Measurements from ENCODE around the gene BAG3.
A peak's percentile ranks its signal among the peaks of the same experiment; 100 is the strongest.
"Not testable (repeated sequence)": the region's sequence is repeated elsewhere in the genome, so short reads cannot be mapped to it uniquely, and the experiment has no call there.

BAG3 gene

DNA sequence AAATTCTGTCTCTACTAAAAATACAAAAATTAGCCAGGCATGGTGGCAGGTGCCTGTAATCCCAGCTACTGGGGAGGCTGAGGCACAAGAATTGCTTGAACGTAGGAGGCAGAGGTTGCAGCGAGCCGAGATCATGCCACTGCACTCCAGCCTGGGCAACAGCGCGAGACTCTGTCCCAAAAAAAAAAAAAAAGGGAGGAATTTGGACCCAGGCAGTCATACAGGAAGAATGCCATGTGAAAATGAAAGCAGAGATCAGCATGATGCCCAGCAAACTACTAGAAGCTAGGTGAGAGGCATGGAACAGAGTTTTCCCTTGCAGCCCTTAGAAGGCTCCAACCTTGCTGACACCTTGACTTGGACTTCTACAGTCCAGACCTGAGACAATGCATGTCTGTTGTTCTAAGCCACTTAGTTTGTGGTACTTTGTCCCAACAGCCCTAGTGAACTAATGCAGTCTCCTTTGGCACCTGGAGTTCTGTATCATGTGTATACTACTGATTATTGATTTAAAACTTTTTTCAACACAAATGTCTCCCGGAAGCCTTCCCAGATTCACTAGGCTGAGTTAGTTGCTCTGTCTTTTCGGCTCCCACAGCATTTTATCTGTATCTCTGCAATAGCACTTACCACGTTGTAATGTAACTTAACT is 10.2 kb upstream of the BAG3 start:
- no peak for DNase-seq

- no peak for DNase-seq
These were observed 8.5 kb upstream of the BAG3 start for GRCh38 chr10:119642556-119643111.

DNA sequence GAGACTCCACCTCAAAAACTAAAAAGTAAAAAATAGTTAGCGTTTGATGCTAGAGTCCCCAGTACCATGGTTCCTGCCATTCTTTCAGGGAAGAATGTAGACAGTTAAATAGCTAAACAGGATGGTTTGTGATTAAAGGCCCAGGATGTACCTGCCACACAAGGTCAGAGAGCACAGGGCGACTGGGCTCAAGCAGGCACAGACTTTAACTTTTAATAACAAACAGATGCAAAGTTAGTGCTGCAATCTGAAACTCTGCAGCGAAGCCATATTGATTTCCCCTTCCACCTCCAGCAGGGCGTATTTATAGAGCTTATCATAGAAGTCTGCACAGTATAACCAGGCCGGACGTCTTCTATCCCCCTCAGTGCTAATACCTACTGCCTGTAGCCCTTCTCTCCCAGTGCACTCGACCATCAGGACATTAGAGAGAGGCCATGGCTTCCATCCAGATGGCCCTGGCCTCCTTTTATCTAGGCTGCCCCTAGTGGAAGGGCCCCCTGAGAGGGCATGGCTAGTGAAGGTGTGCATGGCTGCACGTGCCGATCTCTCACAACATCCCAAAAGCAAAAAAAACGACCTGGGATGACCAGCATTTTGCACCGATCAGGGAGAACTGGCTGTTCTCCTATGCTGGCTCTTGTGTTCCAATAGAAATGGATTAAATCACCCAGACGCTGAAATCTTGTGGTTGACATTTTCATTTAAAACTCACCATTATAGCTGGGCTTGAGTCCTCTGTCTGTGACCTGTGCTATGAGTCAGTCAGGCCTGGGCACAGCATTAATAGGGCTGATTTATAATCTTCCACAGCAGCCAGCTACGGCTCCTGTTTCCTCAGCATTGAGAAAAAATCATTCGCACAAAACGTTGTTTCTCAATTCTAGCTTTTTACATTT is 7.6 kb upstream of the BAG3 start:
- no peak for DNase-seq

DNA sequence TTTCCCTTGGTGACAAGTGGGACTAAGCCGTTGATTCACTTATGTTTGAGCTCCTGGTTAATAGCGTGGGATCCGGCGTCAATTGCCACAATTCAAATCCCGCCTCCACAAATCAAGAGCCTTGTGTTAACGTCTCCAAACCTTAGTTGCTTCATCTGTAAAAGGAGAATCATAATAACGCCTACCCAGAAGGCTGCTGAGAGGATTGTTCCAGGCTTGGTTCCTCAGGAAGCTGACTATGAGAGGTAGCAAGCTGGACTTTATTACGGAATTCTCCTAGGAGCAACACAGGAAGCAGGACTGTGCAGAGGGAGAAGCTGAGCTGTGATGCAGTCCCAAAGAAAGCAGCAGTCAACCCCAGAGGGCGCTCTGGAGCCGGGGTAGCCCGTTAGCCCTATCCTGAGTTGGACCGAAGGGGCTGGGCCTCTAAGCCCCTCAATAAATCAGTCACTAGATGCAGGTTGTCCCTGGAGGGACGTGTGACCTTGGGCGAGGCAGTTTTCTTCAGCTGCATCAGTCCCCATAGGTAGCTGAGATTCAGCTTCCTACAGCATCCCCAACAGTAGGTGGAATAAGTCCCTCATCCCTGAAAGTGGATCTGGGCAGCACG is 6.9 kb upstream of the BAG3 start:
- no peak for DNase-seq

GRCh38 chr10:119644994-119645393 is 6.2 kb upstream of the BAG3 start:
- DNase-seq, result no peak

DNA sequence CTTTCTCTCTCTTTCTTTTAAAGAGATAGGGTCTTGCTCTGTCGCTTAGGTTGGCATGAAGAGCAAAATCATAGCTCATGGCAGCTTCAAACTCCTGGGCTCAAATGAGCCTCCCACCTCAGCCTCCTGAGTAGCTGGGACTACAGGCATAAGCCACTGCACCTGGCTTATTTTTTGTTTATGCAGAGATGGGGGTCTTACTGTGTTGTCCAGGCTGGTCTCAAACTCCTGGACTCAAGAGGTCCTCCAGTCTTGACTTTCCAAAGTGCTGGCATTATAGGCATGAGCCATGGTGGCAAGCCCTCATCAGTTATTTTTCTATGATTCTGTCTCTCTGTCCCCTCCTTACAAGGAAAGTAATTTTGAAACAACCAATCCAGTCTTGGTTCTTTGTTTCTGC is 1.1 kb upstream of the BAG3 start:
- DNase-seq, result peak; percentile 11

DNA sequence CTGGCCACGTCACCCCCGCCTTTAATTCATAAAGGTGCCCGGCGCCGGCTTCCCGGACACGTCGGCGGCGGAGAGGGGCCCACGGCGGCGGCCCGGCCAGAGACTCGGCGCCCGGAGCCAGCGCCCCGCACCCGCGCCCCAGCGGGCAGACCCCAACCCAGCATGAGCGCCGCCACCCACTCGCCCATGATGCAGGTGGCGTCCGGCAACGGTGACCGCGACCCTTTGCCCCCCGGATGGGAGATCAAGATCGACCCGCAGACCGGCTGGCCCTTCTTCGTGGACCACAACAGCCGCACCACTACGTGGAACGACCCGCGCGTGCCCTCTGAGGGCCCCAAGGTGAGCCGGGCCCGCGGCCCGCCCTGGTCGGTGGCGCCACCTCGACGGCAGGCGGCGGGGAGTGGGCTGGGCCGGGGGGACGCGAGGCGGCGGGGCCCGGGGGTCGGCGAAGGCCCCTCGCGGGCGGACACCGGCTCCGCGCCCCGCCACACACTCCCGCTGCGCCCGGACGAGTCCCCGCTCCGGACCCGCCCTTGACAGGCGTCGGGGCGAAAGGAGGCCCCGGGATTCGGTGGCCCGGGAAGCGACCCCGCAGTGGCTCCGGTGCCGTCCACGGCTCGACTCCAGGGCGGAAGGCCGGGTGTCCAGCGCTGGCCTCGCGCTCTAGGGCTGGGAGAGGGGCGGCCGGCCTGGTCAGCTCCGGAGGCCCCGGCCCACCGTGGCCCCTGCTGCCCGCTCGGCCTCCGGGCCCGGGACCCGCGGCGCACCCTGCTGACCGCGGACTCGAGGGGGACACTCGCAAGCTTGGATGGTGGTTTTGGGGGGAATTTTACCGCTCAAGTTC is 557 bp downstream of the BAG3 start:
- no peak for DNase-seq

DNA sequence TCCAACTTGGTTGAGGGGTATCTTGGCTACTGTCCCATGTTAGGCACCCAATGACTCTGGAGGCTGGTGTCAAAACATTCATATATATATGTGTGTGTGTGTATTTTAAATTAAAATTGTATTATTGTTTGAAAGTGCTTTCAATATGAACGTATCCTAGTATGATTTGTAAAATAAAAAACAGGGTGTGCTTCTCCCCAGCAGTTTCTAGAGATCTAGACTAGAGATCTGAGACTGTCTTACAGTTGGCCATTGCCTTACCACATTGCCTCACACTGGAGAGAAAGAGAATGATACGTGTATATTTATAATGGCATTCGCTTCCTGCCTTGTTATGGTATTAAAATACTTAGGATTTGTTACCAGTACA is 1.2 kb downstream of the BAG3 start:
- DNase-seq, result peak; percentile 10

GRCh38 chr10:119653209-119653608 is 2.0 kb downstream of the BAG3 start:
- DNase-seq, result no peak

DNA sequence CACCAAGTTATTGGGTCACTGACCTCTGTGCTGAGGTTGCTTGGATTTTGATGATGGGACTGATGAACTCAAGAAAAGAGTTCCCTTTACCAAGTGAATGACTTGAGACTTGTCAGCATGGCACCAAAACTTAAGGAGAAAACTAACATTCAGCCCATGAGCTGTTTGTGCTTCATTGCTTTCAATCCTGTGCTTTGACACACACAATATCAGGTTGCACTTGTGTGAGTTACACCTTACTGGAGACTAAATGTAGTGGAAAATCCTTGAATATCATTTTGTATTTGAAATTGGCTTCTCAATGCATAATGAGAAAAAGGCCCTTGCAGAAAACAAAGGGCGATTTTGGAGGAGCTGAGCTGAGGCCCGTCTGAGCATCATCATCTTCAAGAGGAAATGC is 2.7 kb downstream of the BAG3 start:
- peak; percentile 42 for DNase-seq

DNA sequence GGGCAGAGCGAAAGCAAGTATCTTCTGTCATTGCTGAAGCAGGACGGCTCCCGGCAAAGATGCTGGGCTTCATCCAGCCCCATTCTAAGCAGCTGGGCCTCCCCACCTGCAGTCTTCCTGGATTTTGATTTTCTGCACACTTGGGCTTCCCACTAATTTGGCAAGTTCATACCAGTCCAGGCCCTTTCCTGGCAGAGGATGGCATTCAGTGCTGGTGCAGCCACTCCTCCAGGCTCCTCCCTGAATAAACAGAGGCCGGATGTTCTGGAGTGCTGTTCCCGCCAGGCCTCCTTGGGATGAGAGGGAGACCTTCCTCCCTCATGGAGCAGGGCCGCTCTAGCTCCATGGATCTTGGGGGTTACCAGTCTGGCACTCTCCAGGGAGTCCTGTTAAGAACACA is 3.4 kb downstream of the BAG3 start:
- DNase-seq, result peak; percentile 46

GRCh38 chr10:119655566-119656001 is 4.4 kb downstream of the BAG3 start:
- DNase-seq, result no peak

- DNase-seq, result no peak
These were observed 5.6 kb downstream of the BAG3 start for GRCh38 chr10:119656760-119657159.

- DNase-seq, result no peak
These were observed 6.5 kb downstream of the BAG3 start for GRCh38 chr10:119657725-119658124.

- DNase-seq, result peak; percentile 60
These were observed 7.1 kb downstream of the BAG3 start for GRCh38 chr10:119658274-119658673.

DNA sequence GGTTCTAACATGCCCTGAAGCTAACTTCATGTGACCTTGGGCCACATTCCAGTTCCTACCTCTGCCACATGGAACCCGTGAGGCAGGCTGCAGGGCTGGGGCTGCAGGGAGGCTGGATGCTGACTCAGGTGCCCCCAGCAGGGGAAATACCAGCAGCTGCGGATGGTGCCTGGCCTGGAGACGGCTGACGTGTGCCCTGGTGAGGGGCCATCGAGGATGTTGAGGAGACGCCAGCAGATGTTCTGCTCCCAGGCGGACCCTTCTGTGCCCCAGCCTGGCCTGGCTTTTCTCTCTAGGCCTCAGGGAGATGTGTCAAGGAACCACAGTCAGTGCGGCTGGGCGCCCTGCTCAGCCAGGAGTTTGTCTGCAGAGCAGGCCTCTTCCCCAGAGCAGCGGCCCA is 8.8 kb downstream of the BAG3 start:
- no peak for DNase-seq

GRCh38 chr10:119662076-119662605 is 11.0 kb downstream of the BAG3 start:
- not testable (repeated sequence) for DNase-seq

- no peak for DNase-seq
These were observed 12.9 kb downstream of the BAG3 start for GRCh38 chr10:119663866-119664698.

DNA sequence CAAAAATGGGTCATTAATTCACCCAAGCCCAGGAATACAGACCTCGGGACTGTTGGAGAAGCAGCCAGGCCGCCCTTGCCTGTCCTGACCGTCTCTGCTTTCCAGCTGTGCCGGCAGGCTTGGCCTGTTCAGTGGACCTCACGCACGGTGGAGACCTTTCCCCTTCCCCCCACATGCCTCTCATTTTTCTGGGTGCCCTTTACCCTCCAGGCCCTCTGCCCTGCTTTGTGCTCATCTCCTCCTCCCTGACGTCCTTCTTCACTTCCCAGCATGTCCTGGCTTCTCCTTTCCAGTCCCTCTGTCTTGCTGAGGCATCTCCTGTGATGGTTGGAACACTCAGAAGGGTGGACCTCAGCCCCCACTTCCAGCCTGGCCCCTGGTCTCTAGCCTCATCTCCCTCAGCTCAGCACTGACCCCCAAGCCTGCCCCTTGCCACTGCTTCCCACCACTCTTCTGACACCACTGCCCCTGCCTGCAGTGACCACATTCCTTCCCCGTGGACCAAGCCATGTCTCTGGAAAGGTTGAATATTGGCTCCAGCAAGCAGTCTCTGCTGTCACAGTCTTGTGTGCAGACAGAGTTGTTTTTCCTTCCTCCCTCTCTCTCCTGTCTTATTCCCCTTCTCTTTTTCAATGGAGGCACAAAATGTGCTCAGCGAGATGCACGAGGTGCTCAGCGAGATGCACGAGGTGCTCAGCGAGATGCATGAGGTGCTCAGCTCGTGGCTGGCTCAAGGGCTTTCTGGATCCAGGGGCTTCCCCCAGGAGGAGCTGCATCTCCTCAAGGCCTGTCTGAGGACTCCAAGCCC is 14.9 kb downstream of the BAG3 start:
- no peak for DNase-seq

GRCh38 chr10:119666709-119667004 is 15.5 kb downstream of the BAG3 start:
- no peak for DNase-seq
